GM12891 (cell line): ENCODE measurements around the gene N4BP3.

Experiments
- PAX5 ChIP-seq: IDR thresholded peaks from 2 replicates; pipeline ENCODE4 v1.6.1; 2011; ENCODE audit warnings: low read length, moderate library complexity, mild to moderate bottlenecking; ENCODE audit not compliant: insufficient read depth, severe bottlenecking
- POLR2A ChIP-seq: IDR thresholded peaks from 2 replicates; pipeline ENCODE4 v1.6.1; 2011; ENCODE audit warnings: low read depth, low read length, control low read depth
- POLR2AphosphoS5 ChIP-seq: IDR thresholded peaks from 2 replicates; pipeline ENCODE4 v1.6.1; 2011; ENCODE audit warnings: low read depth, low read length, control low read depth
- POU2F2 ChIP-seq: IDR thresholded peaks from 2 replicates; pipeline ENCODE4 v1.6.1; 2011; ENCODE audit warnings: low read depth, mild to moderate bottlenecking, control low read depth, low read length, moderate library complexity
- SPI1 ChIP-seq: IDR thresholded peaks from 2 replicates; pipeline ENCODE4 v1.6.1; 2011; ENCODE audit warnings: low read depth, low read length, control low read depth
- TAF1 ChIP-seq: IDR thresholded peaks from 2 replicates; pipeline ENCODE4 v1.6.1; 2011; ENCODE audit warnings: low read depth, low read length, control low read depth

DNA sequence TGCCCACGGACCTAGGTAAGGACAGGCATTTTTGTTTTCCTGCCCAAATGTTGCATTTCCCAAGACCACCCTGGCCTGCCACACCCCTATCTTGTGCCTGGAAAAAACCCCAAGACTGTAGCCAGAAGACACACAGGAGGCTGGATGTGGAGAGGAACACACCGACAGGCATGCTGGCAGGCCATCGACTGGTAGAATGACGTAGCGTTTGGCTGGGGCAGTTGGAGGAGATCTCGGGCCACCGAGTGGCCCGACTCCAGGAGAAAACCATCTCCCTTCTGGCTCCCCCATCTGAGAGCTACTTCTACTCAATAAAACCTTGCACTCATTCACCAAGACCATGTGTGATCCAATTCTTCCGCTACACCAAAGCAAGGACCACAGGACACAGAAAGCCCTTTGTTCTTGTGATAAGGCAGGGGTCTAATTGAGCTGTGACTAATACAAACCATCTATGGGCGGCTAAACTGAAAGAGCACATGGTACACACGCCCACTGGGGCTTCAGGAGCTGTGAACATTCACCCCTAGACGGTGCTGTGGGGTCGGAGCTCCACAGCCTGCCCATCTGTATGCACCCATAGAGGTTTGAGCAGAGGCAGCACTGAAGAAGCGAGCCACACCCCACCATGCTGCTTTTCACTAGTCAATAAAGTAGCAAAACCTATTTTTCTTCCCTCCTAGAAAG lies 38.9 kb upstream of the N4BP3 start:
- TF ChIP-seq TAF1 (no peak), POLR2A (no peak), SPI1 (no peak), POLR2AphosphoS5 (no peak), POU2F2 (no peak), PAX5 (no peak)
